ENCODE results near the gene APOL5.

APOL5 gene

DNA sequence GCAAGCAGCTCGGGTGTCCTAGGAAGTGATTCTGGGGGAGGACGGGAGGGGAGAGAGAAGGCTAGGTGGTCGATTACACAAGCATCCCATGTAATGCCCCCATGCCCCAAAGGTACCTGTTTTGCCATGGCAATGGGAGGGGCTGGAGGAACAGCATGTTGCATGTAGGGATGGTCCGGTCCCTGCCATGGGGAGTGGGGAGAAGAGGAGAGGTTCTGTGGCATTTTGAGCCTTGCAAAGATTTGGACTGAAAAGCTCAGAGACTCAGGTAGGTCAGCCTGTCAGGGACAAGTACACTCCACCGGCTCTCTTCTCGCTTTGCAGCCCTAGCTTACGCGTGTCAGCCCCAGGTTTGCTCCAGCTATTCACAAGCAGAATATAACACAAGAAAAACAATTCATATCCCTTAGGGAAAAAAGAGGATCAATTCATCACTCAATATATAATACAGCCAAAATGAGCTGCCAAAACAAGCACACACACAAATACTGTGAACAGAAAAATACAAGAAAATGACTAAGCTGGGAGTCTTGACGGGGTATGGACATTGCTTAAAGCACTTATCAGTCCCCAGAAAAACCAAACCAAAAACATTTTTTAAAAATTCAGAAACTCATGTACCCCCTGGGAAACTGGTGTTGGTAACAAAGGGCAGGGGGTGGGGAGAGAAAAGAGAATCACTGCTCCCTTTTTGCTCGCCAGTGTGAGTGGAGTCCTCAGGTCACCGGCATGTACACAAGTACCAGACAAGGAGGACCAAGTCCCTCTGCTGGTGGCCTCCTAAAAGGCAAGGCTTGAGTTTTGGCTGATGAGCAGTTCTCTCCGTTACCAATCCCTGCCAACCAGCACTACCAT is 21.6 kb downstream of the APOL5 start:
- DNase-seq (ENCODE audit: low read depth): no peak
- no peak overlapping the region for H3K4me3 ChIP-seq (ENCODE audit: low read depth, low read length)
- TF ChIP-seq CTCF (IDR thresholded peaks at IDR 0.05; ENCODE audit: low read depth, low read length): peak; percentile 17
- TF ChIP-seq MYC (IDR thresholded peaks at IDR 0.05; ENCODE audit: low read depth, low read length): no peak

- no peak overlapping the region for H3K4me3 ChIP-seq (ENCODE audit: low read depth, low read length)
- DNase-seq (ENCODE audit: low read depth): no peak
- TF ChIP-seq CTCF (IDR thresholded peaks at IDR 0.05; ENCODE audit: low read depth, low read length) (no peak), MAX (IDR thresholded peaks at IDR 0.05; ENCODE audit: low read depth, low read length) (no peak), MYC (IDR thresholded peaks at IDR 0.05; ENCODE audit: low read depth, low read length) (no peak), POLR2A (IDR thresholded peaks at IDR 0.05; ENCODE audit: extremely low read depth, insufficient read length) (no peak)
Observed at GRCh38 chr22:35739931-35740380, 22.3 kb downstream of the APOL5 start.

- DNase-seq (ENCODE audit: low read depth): no peak
- H3K4me3 ChIP-seq (ENCODE audit: low read depth, low read length): no peak overlapping the region
- TF ChIP-seq POLR2A (IDR thresholded peaks at IDR 0.05; ENCODE audit: extremely low read depth, insufficient read length) (no peak), MAX (IDR thresholded peaks at IDR 0.05; ENCODE audit: low read depth, low read length) (no peak), CTCF (IDR thresholded peaks at IDR 0.05; ENCODE audit: low read depth, low read length) (no peak), MYC (IDR thresholded peaks at IDR 0.05; ENCODE audit: low read depth, low read length) (no peak)
Observed at GRCh38 chr22:35740616-35741015, 22.9 kb downstream of the APOL5 start.

DNA sequence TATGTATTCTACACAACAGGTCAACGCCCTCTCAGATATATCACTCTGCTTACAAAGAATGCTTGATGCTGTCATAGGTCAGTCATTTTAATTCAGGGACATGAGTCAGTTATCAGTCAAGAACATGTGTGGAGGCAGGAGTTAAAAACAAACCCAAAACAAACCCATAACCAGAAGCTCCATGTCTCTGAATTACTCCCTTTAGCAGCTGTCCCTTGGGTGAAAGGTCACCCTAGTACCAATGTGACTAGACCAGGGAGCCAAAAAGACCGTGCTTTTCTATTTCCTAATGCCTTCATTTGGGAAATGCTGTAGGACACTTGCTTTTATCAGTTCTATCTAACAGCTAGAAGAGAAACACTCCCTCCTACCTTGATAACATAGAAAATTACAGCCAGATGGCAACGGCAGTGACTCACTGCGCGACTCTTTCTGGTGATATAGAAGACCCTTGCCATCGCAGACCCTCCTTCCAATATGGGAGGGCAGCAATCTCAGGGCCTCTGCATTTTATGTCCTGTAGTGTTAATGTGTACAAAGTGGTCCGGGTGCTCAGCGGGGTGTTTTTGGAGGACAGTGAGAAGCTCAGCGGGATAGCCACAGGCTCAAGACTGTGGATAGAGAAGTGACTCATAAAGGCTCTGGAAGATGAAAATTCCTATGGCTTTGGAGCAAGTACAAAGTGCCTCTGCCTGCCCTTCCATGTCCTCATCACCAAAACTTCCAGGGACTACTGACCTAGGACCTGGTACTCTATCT is 24.8 kb downstream of the APOL5 start:
- DNase-seq (ENCODE audit: low read depth): no peak
- H3K4me3 ChIP-seq (ENCODE audit: low read depth, low read length): no peak overlapping the region
- TF ChIP-seq MAX (IDR thresholded peaks at IDR 0.05; ENCODE audit: low read depth, low read length) (no peak), POLR2A (IDR thresholded peaks at IDR 0.05; ENCODE audit: extremely low read depth, insufficient read length) (no peak), MYC (IDR thresholded peaks at IDR 0.05; ENCODE audit: low read depth, low read length) (no peak), CTCF (IDR thresholded peaks at IDR 0.05; ENCODE audit: low read depth, low read length) (no peak)

- H3K4me3 ChIP-seq (ENCODE audit: low read depth, low read length): no peak overlapping the region
- no peak for DNase-seq (ENCODE audit: low read depth)
- TF ChIP-seq POLR2A (IDR thresholded peaks at IDR 0.05; ENCODE audit: extremely low read depth, insufficient read length) (no peak), MYC (IDR thresholded peaks at IDR 0.05; ENCODE audit: low read depth, low read length) (no peak), MAX (IDR thresholded peaks at IDR 0.05; ENCODE audit: low read depth, low read length) (no peak), CTCF (IDR thresholded peaks at IDR 0.05; ENCODE audit: low read depth, low read length) (no peak)
Observed at GRCh38 chr22:35743326-35743860, 25.7 kb downstream of the APOL5 start.

Measured in NB4 (cell line).